A673 (cell line): Measurements from ENCODE around the gene KCNQ1OT1. TPM values are rescaled to one million over a fixed set of nuclear protein-coding genes. Genes with fewer than 3 reads are reported as not detected.

ENCODE experiments used
- BruUV-seq: library from RNA; stranded (reverse); fragments of 400-500 nt; replicated peaks from 2 replicates; lab custom pipeline; 2021; lab: Mats Ljungman, UMichigan
- CTCF ChIA-PET: fragments of 300-600 bp; sonication (Branson Sonifier 250); formaldehyde crosslinking; loops from one replicate; lab custom pipeline; 2022; ENCODE audit warnings: antibody characterized with exemption; lab: Charles Lee
- POLR2A ChIA-PET: fragments of 300-600 bp; sonication (Branson Sonifier 250); formaldehyde crosslinking; loops from one replicate; lab custom pipeline; 2022; ENCODE audit warnings: antibody characterized with exemption; ENCODE audit not compliant: low non-redundant PET; lab: Charles Lee
- DNase-seq: peaks from one replicate; pipeline ENCODE4 v3.0.0-alpha.2; 2015; ENCODE audit warnings: low spot score
- H3K27ac ChIP-seq: fragments of 200-600 bp; sonication (generic); 2 replicates; pipeline ENCODE4 v1.5.1; 2016; ENCODE audit warnings: mixed run types, low read depth, mild to moderate bottlenecking, mixed read lengths, antibody characterized with exemption, low read length; ENCODE audit not compliant: poor library complexity, severe bottlenecking
- H3K27me3 ChIP-seq: fragments of 200-600 bp; sonication (generic); replicated peaks from 2 replicates; pipeline ENCODE4 v1.6.1; 2017; ENCODE audit warnings: mixed run types, low read depth, mild to moderate bottlenecking, mixed read lengths, antibody characterized with exemption, low read length; ENCODE audit not compliant: insufficient read depth, poor library complexity
- H3K36me3 ChIP-seq: fragments of 200-600 bp; sonication (generic); 2 replicates; pipeline ENCODE4 v1.6.1; 2016; ENCODE audit warnings: mixed run types, mild to moderate bottlenecking, mixed read lengths, antibody characterized with exemption, low read length; ENCODE audit not compliant: insufficient read depth, poor library complexity, severe bottlenecking
- H3K4me1 ChIP-seq: fragments of 200-600 bp; sonication (generic); 2 replicates; pipeline ENCODE4 v1.6.1; 2017; ENCODE audit warnings: mixed run types, mild to moderate bottlenecking, mixed read lengths, antibody characterized with exemption, low read length; ENCODE audit not compliant: insufficient read depth, poor library complexity, severe bottlenecking
- H3K4me3 ChIP-seq: fragments of 200-600 bp; sonication (generic); 2 replicates; pipeline ENCODE4 v1.5.1; 2016; ENCODE audit warnings: low read depth, mixed run types, mild to moderate bottlenecking, mixed read lengths, low read length; ENCODE audit not compliant: poor library complexity, severe bottlenecking
- H3K9me3 ChIP-seq: fragments of 200-600 bp; sonication (generic); 2 replicates; pipeline ENCODE4 v1.6.1; 2016; ENCODE audit warnings: mixed run types, low read depth, mild to moderate bottlenecking, mixed read lengths, antibody characterized with exemption, low read length; ENCODE audit not compliant: poor library complexity, severe bottlenecking
- CTCF ChIP-seq: fragments of 300-800, 200-600 bp; sonication (generic); conservative IDR thresholded peaks from 2 replicates; pipeline ENCODE4 v1.5.1; 2017; ENCODE audit warnings: low read depth, mild to moderate bottlenecking, antibody characterized with exemption, low read length, moderate library complexity, mixed read lengths
- EZH2 ChIP-seq: fragments of 200-600 bp; sonication (generic); IDR thresholded peaks from 2 replicates; pipeline ENCODE4 v1.6.1; 2017; ENCODE audit warnings: borderline replicate concordance, low read depth, mild to moderate bottlenecking, mixed read lengths, antibody characterized with exemption, low read length; ENCODE audit not compliant: poor library complexity, severe bottlenecking
- intact Hi-C: fragments of 100-400 bp; cut with micrococcal nuclease; formaldehyde crosslinking; loops from one replicate; pipeline ENCODE4 v1.10.0; 2022; ENCODE audit not compliant: unreplicated experiment
- total RNA-seq: library from RNA; stranded (reverse); gene quantifications from 2 replicates; pipeline ENCODE4 v1.2.3, GENCODE V29; 2021

KCNQ1OT1 gene
- total RNA-seq, 1 experiment from 2014 or later: 4.0 TPM

GRCh38 chr11:2563213-2564007 lies 136.4 kb downstream of the KCNQ1OT1 start:
- DNase-seq: no peak
- Histone ChIP-seq H3K27me3 (no peaks in the 10 kb centered on the region), H3K36me3 (no peaks in the 10 kb centered on the region), H3K4me1 (no peaks in the 10 kb centered on the region), H3K27ac (no peak overlapping the region), H3K9me3 (no peaks in the 10 kb centered on the region), H3K4me3 (no peak overlapping the region)
- CTCF ChIA-PET: no interaction called here
- TF ChIP-seq CTCF (no peak), EZH2 (no peak)
- POLR2A ChIA-PET: no interaction called here
- BruUV-seq: no TSS peak
- intact Hi-C loops: no loop called here

GRCh38 chr11:2562890-2563212 lies 136.9 kb downstream of the KCNQ1OT1 start:
- Histone ChIP-seq H3K36me3 (no peaks in the 10 kb centered on the region), H3K27ac (no peak overlapping the region), H3K27me3 (no peaks in the 10 kb centered on the region), H3K4me3 (no peak overlapping the region), H3K4me1 (no peaks in the 10 kb centered on the region), H3K9me3 (no peaks in the 10 kb centered on the region)
- TF ChIP-seq EZH2 (no peak), CTCF (no peak)
- CTCF ChIA-PET: no interaction called here
- BruUV-seq: no TSS peak
- no peak for DNase-seq
- intact Hi-C loops: no loop called here
- POLR2A ChIA-PET: no interaction called here

- CTCF ChIA-PET: no interaction called here
Observed at GRCh38 chr11:2561696-2562581, 137.9 kb downstream of the KCNQ1OT1 start.

More at GRCh38 chr11:2561696-2562581, 137.9 kb downstream of the KCNQ1OT1 start:
- POLR2A ChIA-PET: no interaction called here
- no peaks in the 10 kb centered on the region for H3K9me3 ChIP-seq
- H3K36me3 ChIP-seq: no peaks in the 10 kb centered on the region
- TF ChIP-seq EZH2 (no peak), CTCF (no peak)
- H3K4me3 ChIP-seq: no peak overlapping the region
- H3K4me1 ChIP-seq: no peaks in the 10 kb centered on the region
- intact Hi-C loops: no loop called here
- no TSS peak for BruUV-seq
- no peaks in the 10 kb centered on the region for H3K27me3 ChIP-seq
- DNase-seq: no peak
- H3K27ac ChIP-seq: no peak overlapping the region
